Keratinocyte (primary cell): ENCODE results near the gene FANCF. TPM values are rescaled to one million over a fixed set of nuclear protein-coding genes. Genes with fewer than 3 reads are reported as not detected.

Experiments
- DNase-seq: peaks from one replicate; pipeline ENCODE4 v3.0.0-alpha.2; 2011; ENCODE audit warnings: low read depth, missing footprints, low spot score
- FAIRE-seq: peaks from 2 replicates; lab custom pipeline; 2011; peaks lifted over from hg19 to GRCh38; lab: Jason Lieb, UNC
- H2AFZ ChIP-seq: 2 replicates; pipeline ENCODE4 v1.6.0; 2012; ENCODE audit warnings: low read length, control low read depth, inconsistent platforms; ENCODE audit not compliant: control insufficient read depth
- H3K27ac ChIP-seq: 2 replicates; pipeline ENCODE4 v1.5.1; 2011; ENCODE audit warnings: low read length; ENCODE audit not compliant: control insufficient read depth, insufficient read depth
- H3K27me3 ChIP-seq: 3 replicates; pipeline ENCODE4 v1.6.0; 2011; ENCODE audit warnings: low read length; ENCODE audit not compliant: control insufficient read depth, insufficient read depth; ENCODE audit errors: extremely low read depth
- H3K36me3 ChIP-seq, 2 experiments: 2 replicates in 1 of 2; 3 replicates in 1 of 2; pipeline ENCODE4 v1.5.1; 2011; ENCODE audit warnings: low read length in 2 of 2, mild to moderate bottlenecking in 1 of 2; ENCODE audit not compliant: control insufficient read depth in 2 of 2, insufficient read depth in 2 of 2; ENCODE audit errors: extremely low read depth in 1 of 2
- H3K4me1 ChIP-seq: 3 replicates; pipeline ENCODE4 v1.5.1; 2011; ENCODE audit warnings: low read length; ENCODE audit not compliant: control insufficient read depth, insufficient read depth; ENCODE audit errors: extremely low read depth
- H3K4me2 ChIP-seq: 3 replicates; pipeline ENCODE4 v1.6.0; 2011; ENCODE audit warnings: low read depth, low read length; ENCODE audit not compliant: control insufficient read depth, insufficient read depth; ENCODE audit errors: extremely low read depth
- H3K4me3 ChIP-seq, 3 experiments: fragments of 200-600 bp in 1 of 3; sonication (generic) in 1 of 3; 2 replicates in 2 of 3; 3 replicates in 1 of 3; pipeline ENCODE4 v1.5.1; 2011 to 2016; ENCODE audit warnings: low read length in 3 of 3, mild to moderate bottlenecking in 3 of 3, control low read depth in 2 of 3, inconsistent platforms in 1 of 3, low read depth in 1 of 3, mixed read lengths in 1 of 3, mixed run types in 1 of 3, moderate library complexity in 1 of 3; ENCODE audit not compliant: control insufficient read depth in 2 of 3, insufficient read depth in 2 of 3; ENCODE audit errors: extremely low read depth in 1 of 3
- H3K79me2 ChIP-seq: 2 replicates; pipeline ENCODE4 v1.6.0; 2012; ENCODE audit warnings: low read length; ENCODE audit not compliant: control insufficient read depth, insufficient read depth
- H3K9ac ChIP-seq: 3 replicates; pipeline ENCODE4 v1.6.0; 2011; ENCODE audit warnings: low read length; ENCODE audit not compliant: control insufficient read depth, insufficient read depth; ENCODE audit errors: extremely low read depth
- H3K9me1 ChIP-seq: 3 replicates; pipeline ENCODE4 v1.6.0; 2011; ENCODE audit warnings: low read length; ENCODE audit not compliant: control insufficient read depth, insufficient read depth; ENCODE audit errors: extremely low read depth
- H3K9me3 ChIP-seq: 2 replicates; pipeline ENCODE4 v1.5.1; 2012; ENCODE audit warnings: low read depth, low read length; ENCODE audit not compliant: control insufficient read depth
- H4K20me1 ChIP-seq: 3 replicates; pipeline ENCODE4 v1.6.0; 2011; ENCODE audit warnings: low read length; ENCODE audit not compliant: control insufficient read depth, insufficient read depth; ENCODE audit errors: extremely low read depth
- CTCF ChIP-seq, 3 experiments: IDR thresholded peaks in 1 of 3; conservative IDR thresholded peaks in 1 of 3; optimal IDR thresholded peaks in 1 of 3; 2 replicates in 2 of 3; 3 replicates in 1 of 3; pipeline versions ENCODE3 to v1.5.1; 2011; ENCODE audit warnings: low read length in 3 of 3, mild to moderate bottlenecking in 3 of 3, moderate library complexity in 2 of 3, control low read depth in 1 of 3, inconsistent platforms in 1 of 3; ENCODE audit not compliant: insufficient read depth in 2 of 3; ENCODE audit errors: extremely low read depth in 1 of 3
- EZH2 ChIP-seq: IDR thresholded peaks from one replicate; pipeline ENCODE4 v1.6.1; 2012; ENCODE audit warnings: inconsistent platforms, mild to moderate bottlenecking, low read length, moderate library complexity
- dilution Hi-C: fragments of 300-500 bp; cut with MboI; formaldehyde crosslinking; loops from one replicate; pipeline ENCODE4 v1.7.0; 2020; ENCODE audit warnings: low sequenced_read_pairs; ENCODE audit not compliant: extremely low pct_ligation_motif_present
- polyA plus RNA-seq, 5 experiments: library from polyadenylated mRNA; depleted of rRNA in 3 of 5; stranded (reverse) in 3 of 5; stranded (forward) in 1 of 5; unstranded in 1 of 5; fragments of >200 nt; gene quantifications; 1 replicate in 1 of 5; 2 replicates in 3 of 5; 3 replicates in 1 of 5; pipeline versions ENCODE4 v1.2.1 to v1.2.3, GENCODE V29; 2011 to 2012; ENCODE audit warnings: missing spikeins in 2 of 5, low read depth in 1 of 5, low replicate concordance in 1 of 5

The FANCF gene
- polyA plus RNA-seq, 1 donor (not counting 4 experiments of a cell fraction or from before 2014, with no cell fraction given) = 5.2 TPM

GRCh38 chr11:22577854-22578253, 47.8 kb downstream of the FANCF start:
- Histone ChIP-seq H3K4me1 (no peaks in the 10 kb centered on the region), H3K9me1 (no peaks in the 10 kb centered on the region), H3K79me2 (no peaks in the 10 kb centered on the region), H3K36me3 (no peaks in the 10 kb centered on the region), H4K20me1 (no peaks in the 10 kb centered on the region), H3K9ac (no peak overlapping the region), H3K27ac (no peak overlapping the region), H2AFZ (no peak overlapping the region), H3K27me3 (no peaks in the 10 kb centered on the region), H3K4me3 (no peak overlapping the region), H3K9me3 (no peaks in the 10 kb centered on the region), H3K4me2 (no peak overlapping the region)
- no peak for DNase-seq
- no peak for FAIRE-seq
- dilution Hi-C loops = no loop called here
- TF ChIP-seq CTCF (optimal IDR thresholded peaks at IDR 0.05 in 1 of 3, IDR thresholded peaks at IDR 0.05 in 1 of 3, conservative IDR thresholded peaks at IDR 0.05 in 1 of 3; ENCODE audit: extremely low read depth in 1 of 3, insufficient read depth in 2 of 3, low read length in 3 of 3) (no peak), EZH2 (no peak)

Other genes starting within 250 kb of the FANCF start
- gene GAS2, start 40.8 kb upstream of the FANCF start, polyA plus RNA-seq = 0.62 to 0.96 TPM (median 0.64 TPM) in 3 replicates
- gene SVIP, start 204.0 kb upstream of the FANCF start, polyA plus RNA-seq = 0.64 to 3.3 TPM (median 0.76 TPM) in 3 replicates
- not detected in 3 replicates for gene CCDC179, start 234.7 kb upstream of the FANCF start, polyA plus RNA-seq